H1 (cell line): ENCODE results near the gene UIMC1. TPM values are rescaled to one million over a fixed set of nuclear protein-coding genes. Genes with fewer than 3 reads are reported as not detected.

ENCODE experiments used
- CTCF ChIA-PET: fragments of 300-600 bp; sonication (Branson Sonifier 250); formaldehyde crosslinking; loops from one replicate; lab custom pipeline; 2021; ENCODE audit not compliant: partially characterized antibody; lab: Charles Lee
- POLR2A ChIA-PET: fragments of 300-600 bp; sonication (Branson Sonifier 250); formaldehyde crosslinking; loops from one replicate; lab custom pipeline; 2021; ENCODE audit warnings: inconsistent platforms; ENCODE audit not compliant: partially characterized antibody; lab: Charles Lee
- DNase-seq, 2 experiments: peaks; one replicate each; pipeline versions ENCODE4 v3.0.0 to v3.0.0-alpha.2; 2010 to 2022; ENCODE audit warnings: low spot score in 2 of 2, low read depth in 1 of 2, mixed read lengths in 1 of 2
- FAIRE-seq: peaks from 2 replicates; lab custom pipeline; 2011; peaks lifted over from hg19 to GRCh38; lab: Jason Lieb, UNC
- H2AFZ ChIP-seq: 2 replicates; pipeline ENCODE4 v1.8.1; 2012; ENCODE audit warnings: low read length, inconsistent platforms
- H2AK5ac ChIP-seq: 2 replicates; pipeline ENCODE4 v1.6.1; 2013; ENCODE audit warnings: low read depth, low read length
- H2BK120ac ChIP-seq: replicated peaks from 2 replicates; pipeline ENCODE3; 2013; ENCODE audit warnings: low read depth, low read length, inconsistent platforms
- H2BK12ac ChIP-seq: 2 replicates; pipeline ENCODE4 v1.6.1; 2013; ENCODE audit warnings: low read depth, low read length
- H2BK15ac ChIP-seq: 2 replicates; pipeline ENCODE4 v1.6.1; 2013; ENCODE audit warnings: low read length
- H2BK20ac ChIP-seq: 2 replicates; pipeline ENCODE4 v1.6.1; 2013; ENCODE audit warnings: low read length
- H2BK5ac ChIP-seq: 2 replicates; pipeline ENCODE4 v1.6.1; 2013; ENCODE audit warnings: low read depth, low read length
- H3K14ac ChIP-seq: 2 replicates; pipeline ENCODE4 v1.6.1; 2013; ENCODE audit warnings: inconsistent platforms; ENCODE audit not compliant: insufficient read length
- H3K18ac ChIP-seq: 2 replicates; pipeline ENCODE4 v1.6.1; 2013; ENCODE audit warnings: low read length; ENCODE audit errors: extremely low read depth
- H3K23ac ChIP-seq: 2 replicates; pipeline ENCODE4 v1.6.1; 2013; ENCODE audit warnings: inconsistent platforms; ENCODE audit not compliant: insufficient read length
- H3K23me2 ChIP-seq: 2 replicates; pipeline ENCODE4 v1.6.1; 2013; ENCODE audit warnings: low read depth, low read length
- H3K27ac ChIP-seq: 2 replicates; pipeline ENCODE4 v1.6.1; 2011; ENCODE audit warnings: low read depth, low read length, inconsistent platforms
- H3K27me3 ChIP-seq, 4 experiments: replicated peaks in 1 of 4; 1 replicate in 1 of 4; 2 replicates in 3 of 4; pipeline versions ENCODE4 v1.6.1 to v1.8.1; 2011 to 2013; ENCODE audit warnings: low read length in 3 of 4, mild to moderate bottlenecking in 3 of 4, inconsistent platforms in 2 of 4, mixed read lengths in 2 of 4, moderate library complexity in 1 of 4; ENCODE audit not compliant: control insufficient read depth in 3 of 4, insufficient read depth in 3 of 4; ENCODE audit errors: extremely low read depth in 1 of 4
- H3K36me3 ChIP-seq, 4 experiments: 2 replicates each; pipeline versions ENCODE4 v1.6.1 to v1.8.1; 2011 to 2013; ENCODE audit warnings: mild to moderate bottlenecking in 4 of 4, low read length in 3 of 4, moderate library complexity in 2 of 4, control low read depth in 1 of 4, inconsistent platforms in 1 of 4; ENCODE audit not compliant: insufficient read depth in 4 of 4, control insufficient read depth in 2 of 4
- H3K4ac ChIP-seq: replicated peaks from 2 replicates; pipeline ENCODE3; 2013; ENCODE audit warnings: low read length, low read depth, mixed read lengths, inconsistent platforms; ENCODE audit not compliant: insufficient read length
- H3K4me1 ChIP-seq, 4 experiments: replicated peaks in 1 of 4; 1 replicate in 1 of 4; 2 replicates in 3 of 4; pipeline versions ENCODE4 v1.6.1 to v1.8.1; 2011 to 2013; ENCODE audit warnings: low read length in 3 of 4, inconsistent platforms in 2 of 4, mixed read lengths in 1 of 4; ENCODE audit not compliant: insufficient read depth in 4 of 4, control insufficient read depth in 3 of 4
- H3K4me2 ChIP-seq, 2 experiments: 2 replicates each; pipeline versions ENCODE4 v1.6.1 to v1.8.1; 2011 to 2013; ENCODE audit warnings: low read depth in 2 of 2, low read length in 2 of 2, control low read depth in 1 of 2, inconsistent platforms in 1 of 2, mild to moderate bottlenecking in 1 of 2; ENCODE audit not compliant: insufficient read depth in 1 of 2
- H3K4me3 ChIP-seq, 4 experiments: fragments of 200-600, 300-600 bp in 1 of 4; sonication (generic), shearing (Covaris generic), sonication (Bioruptor Twin) in 1 of 4; 2 replicates each; pipeline versions ENCODE4 v1.5.1 to v1.8.1; 2011 to 2016; ENCODE audit warnings: low read length in 4 of 4, low read depth in 3 of 4, control low read depth in 2 of 4, inconsistent platforms in 2 of 4, mild to moderate bottlenecking in 2 of 4, mixed read lengths in 1 of 4, moderate library complexity in 1 of 4; ENCODE audit not compliant: insufficient read depth in 2 of 4; ENCODE audit errors: extremely low read depth in 1 of 4
- H3K56ac ChIP-seq: replicated peaks from 2 replicates; pipeline ENCODE3; 2013; ENCODE audit warnings: low read depth, mild to moderate bottlenecking, mixed read lengths, low read length, inconsistent platforms; ENCODE audit not compliant: insufficient read length
- H3K79me1 ChIP-seq: 2 replicates; pipeline ENCODE4 v1.6.1; 2013; ENCODE audit warnings: low read depth, low read length, control low read depth
- H3K79me2 ChIP-seq, 2 experiments: 2 replicates each; pipeline versions ENCODE4 v1.6.1 to v1.8.1; 2012 to 2013; ENCODE audit warnings: low read length in 2 of 2, mild to moderate bottlenecking in 2 of 2, inconsistent platforms in 1 of 2; ENCODE audit not compliant: insufficient read depth in 2 of 2, control insufficient read depth in 1 of 2
- H3K9ac ChIP-seq, 4 experiments: replicated peaks in 1 of 4; 1 replicate in 1 of 4; 2 replicates in 3 of 4; pipeline versions ENCODE4 v1.6.1 to v1.8.1; 2011 to 2013; ENCODE audit warnings: low read depth in 3 of 4, low read length in 3 of 4, control low read depth in 2 of 4, mild to moderate bottlenecking in 2 of 4, moderate library complexity in 2 of 4, inconsistent platforms in 1 of 4; ENCODE audit errors: extremely low read depth in 1 of 4
- H3K9me3 ChIP-seq, 2 experiments: 2 replicates each; pipeline versions ENCODE4 v1.6.1 to v1.8.1; 2012 to 2013; ENCODE audit warnings: mild to moderate bottlenecking in 2 of 2, moderate library complexity in 2 of 2, control low read depth in 1 of 2, inconsistent platforms in 1 of 2, low read depth in 1 of 2, low read length in 1 of 2, mixed read lengths in 1 of 2; ENCODE audit not compliant: insufficient read depth in 2 of 2
- H4K20me1 ChIP-seq, 2 experiments: replicated peaks in 1 of 2; 2 replicates each; pipeline versions ENCODE3 to v1.8.1; 2011 to 2013; ENCODE audit warnings: inconsistent platforms in 2 of 2, low read length in 2 of 2, mild to moderate bottlenecking in 1 of 2; ENCODE audit not compliant: insufficient read depth in 2 of 2, control insufficient read depth in 1 of 2
- H4K5ac ChIP-seq: 2 replicates; pipeline ENCODE4 v1.6.1; 2013; ENCODE audit warnings: low read length, low read depth, mixed read lengths, inconsistent platforms; ENCODE audit not compliant: insufficient read length
- H4K8ac ChIP-seq: 2 replicates; pipeline ENCODE4 v1.8.0; 2013; ENCODE audit warnings: mild to moderate bottlenecking, moderate library complexity, low read length, inconsistent platforms; ENCODE audit not compliant: insufficient read depth; ENCODE audit errors: extremely low read depth
- H4K91ac ChIP-seq: replicated peaks from 2 replicates; pipeline ENCODE3; 2013; ENCODE audit warnings: low read length, mixed read lengths, inconsistent platforms; ENCODE audit not compliant: insufficient read length
- CBX8 ChIP-seq: fragments of 300-800, 300-1000 bp; sonication (generic); IDR thresholded peaks from 2 replicates; pipeline ENCODE4 v1.7.1; 2016; ENCODE audit warnings: low read depth, low read length, borderline replicate concordance
- CHD1 ChIP-seq: IDR thresholded peaks from 2 replicates; pipeline ENCODE4 v1.6.1; 2012; ENCODE audit warnings: low read depth, low read length, improper control_type of control experiment
- FOSL1 ChIP-seq: IDR thresholded peaks from 2 replicates; pipeline ENCODE4 v1.6.1; 2011; ENCODE audit warnings: mild to moderate bottlenecking, low read depth, low read length, moderate library complexity; ENCODE audit not compliant: insufficient read depth
- GABPA ChIP-seq: IDR thresholded peaks from 2 replicates; pipeline ENCODE4 v1.6.1; 2011; ENCODE audit warnings: mild to moderate bottlenecking, low read length, moderate library complexity, borderline replicate concordance; ENCODE audit not compliant: insufficient read depth
- KDM1A ChIP-seq: fragments of 200-600, 300-600 bp; sonication (generic); IDR thresholded peaks from 2 replicates; pipeline ENCODE4 v1.7.1; 2016; ENCODE audit warnings: mild to moderate bottlenecking, low read length, borderline replicate concordance
- MAFK ChIP-seq: IDR thresholded peaks from 2 replicates; pipeline ENCODE4 v1.6.1; 2012; ENCODE audit warnings: low read depth, mild to moderate bottlenecking, improper control_type of control experiment, low read length
- POLR2AphosphoS5 ChIP-seq: IDR thresholded peaks from 2 replicates; pipeline ENCODE4 v1.6.1; 2011; ENCODE audit warnings: low read depth, low read length
- RFX5 ChIP-seq: IDR thresholded peaks from 2 replicates; pipeline ENCODE4 v1.6.1; 2011; ENCODE audit warnings: low read depth, low read length, improper control_type of control experiment, borderline replicate concordance
- SIN3A ChIP-seq, 2 experiments: IDR thresholded peaks in 1 of 2; conservative IDR thresholded peaks in 1 of 2; 2 replicates each; pipeline ENCODE4 v1.6.1; 2011 to 2012; ENCODE audit warnings: low read length in 2 of 2, improper control_type of control experiment in 1 of 2, low read depth in 1 of 2, mild to moderate bottlenecking in 1 of 2
- SRF ChIP-seq: IDR thresholded peaks from 2 replicates; pipeline ENCODE4 v1.6.1; 2011; ENCODE audit warnings: mild to moderate bottlenecking, low read depth, low read length, moderate library complexity
- TBP ChIP-seq: IDR thresholded peaks from 2 replicates; pipeline ENCODE4 v1.6.1; 2011; ENCODE audit warnings: low read depth, low read length, improper control_type of control experiment
- WGBS, 2 experiments: shearing (Covaris generic) in 1 of 2; methylation state at CpG; one replicate each; pipeline versions ENCODE4 v1.1.6 to v1.1.7; 2013 to 2015; ENCODE audit warnings: low lambda C conversion rate in 2 of 2, mixed read lengths in 2 of 2, inconsistent platforms in 1 of 2, low coverage in 1 of 2, missing lambda C conversion rate in 1 of 2; ENCODE audit not compliant: insufficient replicate concordance in 2 of 2, insufficient coverage in 1 of 2, insufficient read length in 1 of 2; ENCODE audit errors: extremely low coverage in 1 of 2, missing lambda C conversion rate in 1 of 2; 5-methylcytosine and 5-hydroxymethylcytosine counted together
- polyA plus RNA-seq, 7 experiments: library from polyadenylated mRNA; depleted of rRNA in 3 of 7; stranded (reverse) in 5 of 7; unstranded in 2 of 7; fragments of >200 nt in 5 of 7; fragments of 200-250 nt in 2 of 7; gene quantifications; 1 replicate in 5 of 7; 2 replicates in 1 of 7; 4 replicates in 1 of 7; pipeline versions ENCODE4 v1.2.1 to v1.2.3, GENCODE V29; 2011 to 2013; ENCODE audit warnings: missing spikeins in 2 of 7, mixed read lengths in 2 of 7
- total RNA-seq: library from RNA; stranded (reverse); fragmentation: NEBNext Ultra II Directional; extraction: Animal tissue kit (Norgen Biotek cat#: 25700); gene quantifications from 2 replicates; pipeline ENCODE4 v1.2.1, GENCODE V29; 2021
- TF ChIP-seq, protein P1 (sequence below): IDR thresholded peaks from 2 replicates; pipeline ENCODE4 v1.6.1; 2012; ENCODE audit warnings: inconsistent platforms

Gene UIMC1
- total and polyA plus RNA-seq, 2 of the 8 experiments (the other 6 are each of a cell fraction or from before 2014, with no cell fraction given), result 12.8 to 43.7 TPM

- Histone ChIP-seq H2BK120ac (no peak overlapping the region), H3K36me3 (no peaks in the 10 kb centered on the region), H3K18ac (peak overlapping the region; percentile 42), H4K20me1 (peaks cover 0 to 3% of the 10 kb centered on the region in 2 experiments), H3K56ac (peak overlapping the region; percentile 93), H4K8ac (peak overlapping the region; percentile 95; the same call in 1 of the 2 replicates), H3K14ac (no peak overlapping the region), H2BK12ac (no peak overlapping the region), H3K23ac (no peak overlapping the region), H4K5ac (peak overlapping the region; percentile 94), H3K4me3 (peak overlapping the region; percentile 72 to 85 (median 80)), H3K9me3 (no peaks in the 10 kb centered on the region), H3K79me1 (peaks cover 8% of the 10 kb centered on the region), H3K27me3 (no peaks in the 10 kb centered on the region), H2BK20ac (no peak overlapping the region), H3K27ac (peak overlapping the region; percentile 89), H3K79me2 (peaks cover 22 to 50% of the 10 kb centered on the region in 2 experiments), H2BK5ac (peak overlapping the region; percentile 83), H4K91ac (peak overlapping the region; percentile 74), H3K9ac (peak overlapping the region; percentile 59 to 95 (median 84)), H2AK5ac (no peak overlapping the region), H3K4me2 (peak overlapping the region; percentile 65 to 80), H2BK15ac (no peak overlapping the region), H2AFZ (no peak overlapping the region), H3K23me2 (0 out of 2 replicates have a peak, but pooled peaks cover 2% of the 10 kb centered on the region), H3K4me1 (peaks cover 0 to 3% (median 3%) of the 10 kb centered on the region in 4 experiments; a peak in 4 of 7 replicates), H3K4ac (peak overlapping the region; percentile 96)
- DNase-seq, result no peak
- ChIA-PET CTCF (interaction anchor here (0.6 to 2.0 kb wide), 8 partner anchors 9 to 108 kb away, joined by 3 to 7 read pairs (median 3); partner anchors contain the start of genes FGFR4 and ZNF346), POLR2A (interaction anchor here (0.8 to 4.2 kb wide), 17 partner anchors 9 to 268 kb away, joined by 3 to 26 read pairs (median 4); partner anchors contain the start of genes FGFR4 and ZNF346)
- WGBS, 2 experiments, result 2% methylated on average over 40 of the region's 51 CpGs; no CpG with 5 or more reads in 1 of the 2 experiments
- no peak for FAIRE-seq
- no peak for TF ChIP-seq CBX8
- no peak for TF ChIP-seq SIN3A (conservative IDR thresholded peaks at IDR 0.05 in 1 of 2, IDR thresholded peaks at IDR 0.05 in 1 of 2; ENCODE audit: low read depth in 1 of 2, low read length in 2 of 2)
- no peak for TF ChIP-seq CHD1
- no peak for TF ChIP-seq SRF
- TF ChIP-seq MAFK, result no peak
- no peak for TF ChIP-seq KDM1A
- no peak for TF ChIP-seq GABPA
- no peak for TF ChIP-seq TBP
- no peak for TF ChIP-seq FOSL1
- TF ChIP-seq POLR2AphosphoS5, result no peak
- no peak for TF ChIP-seq RFX5
- TF ChIP-seq, protein P1, sequence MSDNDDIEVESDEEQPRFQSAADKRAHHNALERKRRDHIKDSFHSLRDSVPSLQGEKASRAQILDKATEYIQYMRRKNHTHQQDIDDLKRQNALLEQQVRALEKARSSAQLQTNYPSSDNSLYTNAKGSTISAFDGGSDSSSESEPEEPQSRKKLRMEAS, result peak; percentile 5; the same call in 1 of the 2 replicates
Measured at GRCh38 chr5:177005619-177006264, 837 bp downstream of the UIMC1 start.
